GM12801 (cell line): Measurements from ENCODE around the gene ZNF337.

ENCODE experiments used
- CTCF ChIP-seq: IDR thresholded peaks from one replicate; pipeline ENCODE4 v1.5.1; 2011; ENCODE audit warnings: control low read depth; ENCODE audit not compliant: insufficient read length; ENCODE audit errors: extremely low read depth

The ZNF337 gene

GRCh38 chr20:25705830-25706351 lies 9.2 kb upstream of the ZNF337 start:
- no peak for TF ChIP-seq CTCF

DNA sequence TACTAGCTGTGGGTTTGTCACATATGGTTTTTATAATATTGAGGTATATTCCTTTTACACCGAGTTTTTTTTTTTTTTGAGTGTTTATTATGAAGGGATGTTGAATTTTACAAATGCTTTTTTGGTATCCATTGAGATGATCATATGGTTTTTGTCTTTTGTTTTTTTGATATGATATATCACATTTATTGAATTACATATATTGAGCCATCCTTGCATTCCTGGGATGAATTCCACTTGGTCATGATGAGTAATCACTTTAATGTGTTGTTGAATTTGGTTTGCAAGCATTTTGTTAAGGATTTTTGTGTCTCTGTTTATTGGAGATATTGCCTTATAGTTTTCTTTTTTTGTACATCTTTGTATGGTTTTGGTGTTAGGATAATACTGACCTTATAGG lies 3.3 kb upstream of the ZNF337 start:
- TF ChIP-seq CTCF: no peak

DNA sequence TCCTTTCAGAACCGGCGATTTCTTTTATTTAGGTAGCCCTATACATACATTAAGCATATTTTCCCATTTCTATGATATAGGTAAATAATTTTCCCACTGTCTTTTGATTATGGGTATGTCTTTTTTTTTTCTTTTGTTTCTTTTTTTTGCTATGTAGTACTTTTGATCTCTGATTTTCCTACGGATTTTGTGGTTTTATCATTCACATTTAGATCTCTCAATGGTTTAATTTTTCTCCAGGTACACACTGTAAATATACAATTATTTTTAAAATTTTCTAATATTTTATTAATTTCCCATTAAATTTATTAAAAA lies 436 bp upstream of the ZNF337 start:
- TF ChIP-seq CTCF: no peak

DNA sequence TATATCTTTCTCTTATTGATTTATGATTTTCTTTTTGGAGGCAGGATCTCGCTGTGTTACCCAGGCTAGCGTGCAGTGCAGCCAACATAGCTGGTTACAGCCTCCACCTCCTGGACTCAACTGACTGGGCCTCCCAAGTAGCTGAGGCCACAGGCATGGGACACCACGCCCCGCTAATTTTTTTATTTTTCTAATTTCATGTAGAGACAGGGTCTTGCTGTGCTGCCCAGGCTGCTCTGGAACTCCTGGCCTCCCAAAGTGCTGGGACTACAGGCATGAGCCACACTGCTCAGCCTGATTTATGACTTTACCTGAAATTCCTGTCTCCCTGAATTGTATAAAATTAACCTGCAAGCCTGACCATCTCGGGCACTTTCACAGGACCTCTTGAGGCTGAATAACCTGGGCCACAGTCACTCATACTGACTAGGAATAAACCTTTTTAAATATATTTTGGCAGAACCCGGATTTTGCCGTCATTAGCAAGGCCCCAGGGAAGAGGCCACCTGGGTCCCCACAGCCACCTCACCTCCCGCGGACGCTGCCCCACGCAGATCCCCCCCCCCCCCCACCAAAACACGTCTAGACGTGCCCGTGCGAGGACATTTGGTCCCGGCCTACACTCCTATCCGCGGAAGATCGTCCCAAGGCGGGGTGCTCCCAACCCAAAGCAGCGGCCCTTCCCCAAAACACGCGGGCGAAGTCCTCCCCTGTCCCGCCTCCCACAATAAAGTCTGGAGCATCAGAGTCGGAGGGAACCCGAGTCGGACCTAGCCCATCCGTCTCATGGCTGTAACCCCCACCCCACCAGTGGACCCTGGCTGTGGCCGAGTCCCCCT lies 902 bp downstream of the ZNF337 start:
- no peak for TF ChIP-seq CTCF

DNA sequence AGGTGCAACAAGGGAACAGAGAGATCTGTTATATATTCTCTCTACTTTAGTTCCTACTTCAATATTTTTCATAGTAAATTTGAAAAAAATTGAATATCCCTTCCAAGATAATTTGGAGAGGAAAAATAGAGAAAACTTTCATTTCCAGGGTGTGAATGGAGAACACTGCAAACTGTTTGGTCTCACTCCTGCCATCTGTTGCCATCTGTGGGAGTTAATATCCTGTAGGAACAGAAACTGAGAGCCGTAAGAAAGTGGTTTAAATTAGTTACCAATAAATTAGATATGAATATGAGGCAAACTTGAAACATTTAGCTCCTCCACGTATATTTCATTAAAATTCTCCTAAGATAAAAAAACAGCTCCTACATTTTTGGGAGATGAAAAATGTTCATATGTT lies 4.2 kb downstream of the ZNF337 start:
- TF ChIP-seq CTCF: no peak

DNA sequence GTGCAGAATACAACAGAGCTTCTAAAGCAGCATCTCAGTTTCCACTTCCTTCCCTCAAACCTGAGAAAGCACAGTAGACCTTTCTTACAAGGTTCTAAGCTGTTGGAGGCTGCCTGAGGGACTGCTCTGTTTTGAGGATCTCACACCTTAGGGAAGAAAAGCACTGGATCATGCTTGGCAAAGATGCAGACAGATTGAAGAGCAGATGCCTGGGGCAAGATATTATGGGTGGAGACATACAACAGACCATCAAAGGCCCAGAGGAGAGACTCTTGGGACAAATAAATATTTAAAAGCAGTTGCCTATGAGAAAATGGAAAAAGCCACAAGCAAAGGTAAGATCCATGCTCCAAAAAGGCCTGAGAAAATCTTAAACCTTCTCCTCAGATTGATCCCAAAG lies 6.2 kb downstream of the ZNF337 start:
- TF ChIP-seq CTCF: no peak

- no peak for TF ChIP-seq CTCF
Observed at GRCh38 chr20:25686081-25687067, 10.3 kb downstream of the ZNF337 start.
